GM23338 (cell line): Measurements from ENCODE around the gene CMKLR1. TPM values are rescaled to one million over a fixed set of nuclear protein-coding genes. Genes with fewer than 3 reads are reported as not detected.

Experiments used
- ATAC-seq: fragments of 200-7000 bp; cut with Tn5 transposase; 3 replicates; pipeline ENCODE4 v1.9.1; 2020
- DNase-seq: peaks from one replicate; pipeline ENCODE4 v3.0.0-alpha.2; 2015; ENCODE audit warnings: low spot score
- H2AFZ ChIP-seq: fragments of 200-600 bp; sonication (generic); 2 replicates; pipeline ENCODE4 v1.8.0; 2016; ENCODE audit warnings: antibody characterized with exemption, mild to moderate bottlenecking, moderate library complexity
- H3F3A ChIP-seq: fragments of 200-600 bp; sonication (generic); replicated peaks from 2 replicates; pipeline ENCODE4 v1.8.0; 2017; ENCODE audit warnings: antibody characterized with exemption, mixed run types, low read depth
- H3K27ac ChIP-seq: fragments of 200-600 bp; sonication (generic); 2 replicates; pipeline ENCODE4 v1.6.1; 2016; ENCODE audit warnings: low read depth
- H3K27me3 ChIP-seq: fragments of 200-600 bp; sonication (generic); 2 replicates; pipeline ENCODE4 v1.8.0; 2016; ENCODE audit warnings: mild to moderate bottlenecking, mixed run types, moderate library complexity; ENCODE audit not compliant: insufficient read depth
- H3K36me3 ChIP-seq: fragments of 200-600 bp; sonication (generic); 2 replicates; pipeline ENCODE4 v1.8.0; 2016; ENCODE audit warnings: mild to moderate bottlenecking; ENCODE audit not compliant: insufficient read depth
- H3K4me1 ChIP-seq: fragments of 200-600 bp; sonication (generic); 2 replicates; pipeline ENCODE4 v1.8.0; 2016; ENCODE audit warnings: mild to moderate bottlenecking, moderate library complexity; ENCODE audit not compliant: insufficient read depth
- H3K4me2 ChIP-seq: fragments of 200-600 bp; sonication (generic); 2 replicates; pipeline ENCODE4 v1.7.1; 2017; ENCODE audit warnings: mixed run types
- H3K4me3 ChIP-seq: fragments of 200-600 bp; sonication (generic); 2 replicates; pipeline ENCODE4 v1.6.1; 2016; ENCODE audit warnings: mixed run types
- H3K79me2 ChIP-seq: fragments of 200-600 bp; sonication (generic); replicated peaks from 2 replicates; pipeline ENCODE4 v1.8.0; 2017; ENCODE audit warnings: mild to moderate bottlenecking; ENCODE audit not compliant: insufficient read depth
- H3K9me2 ChIP-seq: fragments of 200-600 bp; sonication (generic); 2 replicates; pipeline ENCODE4 v1.8.0; 2017; ENCODE audit not compliant: insufficient read depth
- H4K20me1 ChIP-seq: fragments of 200-600 bp; sonication (generic); replicated peaks from 2 replicates; pipeline ENCODE4 v1.8.0; 2017; ENCODE audit warnings: mild to moderate bottlenecking; ENCODE audit not compliant: insufficient read depth
- H3K27ac Mint-ChIP-seq: 2 replicates; pipeline ENCODE4 v1.8.0; 2020; ENCODE audit warnings: inconsistent platforms, mild to moderate bottlenecking, moderate library complexity, mixed read lengths
- H3K27me3 Mint-ChIP-seq: 3 replicates; pipeline ENCODE4 v1.8.0; 2022; ENCODE audit warnings: low read depth, mild to moderate bottlenecking, moderate library complexity, mixed read lengths, inconsistent platforms; ENCODE audit not compliant: insufficient read depth, poor library complexity
- H3K36me3 Mint-ChIP-seq: 3 replicates; pipeline ENCODE4 v1.8.0; 2021; ENCODE audit warnings: low read depth, mild to moderate bottlenecking, inconsistent platforms, moderate library complexity, mixed read lengths
- H3K4me1 Mint-ChIP-seq: 3 replicates; pipeline ENCODE4 v1.8.0; 2020; ENCODE audit warnings: mild to moderate bottlenecking, inconsistent platforms, mixed read lengths
- H3K4me3 Mint-ChIP-seq: 3 replicates; pipeline ENCODE4 v1.8.0; 2021; ENCODE audit warnings: moderate library complexity, mild to moderate bottlenecking, inconsistent platforms, mixed read lengths
- H3K9me3 Mint-ChIP-seq: 3 replicates; pipeline ENCODE4 v1.8.0; 2020; ENCODE audit warnings: moderate library complexity, mild to moderate bottlenecking, inconsistent platforms, mixed read lengths
- CREB1 ChIP-seq: fragments of 250-450 bp; sonication (Bioruptor Pico); IDR thresholded peaks from 2 replicates; pipeline ENCODE4 v1.5.0; 2020; ENCODE audit warnings: low read depth, mild to moderate bottlenecking, moderate library complexity
- ETS1 ChIP-seq: IDR thresholded peaks from 2 replicates; pipeline ENCODE4 v1.6.1; 2016; ENCODE audit warnings: antibody characterized with exemption
- EZH2 ChIP-seq: fragments of 200-600 bp; sonication (generic); IDR thresholded peaks from one replicate; pipeline ENCODE4 v1.8.0; 2017; ENCODE audit warnings: antibody characterized with exemption, mild to moderate bottlenecking, low read depth; ENCODE audit not compliant: unreplicated experiment
- EZH2phosphoT487 ChIP-seq: fragments of 200-600 bp; sonication (generic); IDR thresholded peaks from one replicate; pipeline ENCODE4 v1.8.1; 2018; ENCODE audit warnings: antibody characterized with exemption; ENCODE audit not compliant: unreplicated experiment
- STAT1 ChIP-seq: IDR thresholded peaks from one replicate; pipeline ENCODE4 v1.6.1; 2016; ENCODE audit warnings: antibody characterized with exemption; ENCODE audit not compliant: unreplicated experiment
- ZNF331 ChIP-seq: fragments of 250-450 bp; sonication (Bioruptor Pico); IDR thresholded peaks from 2 replicates; pipeline ENCODE4 v1.5.0; 2020; ENCODE audit warnings: low read depth, mild to moderate bottlenecking, moderate library complexity
- ZNF462 ChIP-seq: fragments of 250-450 bp; sonication (Bioruptor Pico); IDR thresholded peaks from 2 replicates; pipeline ENCODE4 v1.5.0; 2020; ENCODE audit warnings: mild to moderate bottlenecking, moderate library complexity
- polyA plus RNA-seq: library from polyadenylated mRNA; unstranded; fragments of >200 nt; fragmentation: Nextera tagmentation; extraction: Ambion mirVana; gene quantifications from 2 replicates; pipeline ENCODE4 v1.2.1, GENCODE V29; 2016
- total RNA-seq: library from RNA; depleted of rRNA; stranded (reverse); fragments of >200 nt; shearing (Covaris generic); gene quantifications from 2 replicates; pipeline ENCODE4 v1.2.3, GENCODE V29; 2014

Gene CMKLR1
- total and polyA plus RNA-seq, 2 experiments from 2014 or later, result 0.40 to 2.6 TPM

- TF ChIP-seq ZNF462 (CRISPR knock-in tag), result no peak
- TF ChIP-seq ZNF331, result no peak
These were observed 29.3 kb downstream of the CMKLR1 start (continued) for GRCh38 chr12:108309674-108310312.

GRCh38 chr12:108308395-108309085, 30.6 kb downstream of the CMKLR1 start:
- Mint-ChIP-seq H3K4me1 (peaks cover 35% of the 10 kb centered on the region), H3K27me3 (no peaks in the 10 kb centered on the region), H3K36me3 (no peaks in the 10 kb centered on the region), H3K4me3 (no peak overlapping the region), H3K9me3 (no peaks in the 10 kb centered on the region), H3K27ac (no peak overlapping the region)
- H3K4me3 ChIP-seq, result no peak overlapping the region
- H3K79me2 ChIP-seq, result no peaks in the 10 kb centered on the region
- DNase-seq (peak; percentile 13), ATAC-seq (no peak)
- H3K4me2 ChIP-seq, result no peak overlapping the region
- no peak overlapping the region for H2AFZ ChIP-seq
- no peaks in the 10 kb centered on the region for H3K9me2 ChIP-seq
- peaks cover 16% of the 10 kb centered on the region; the same call in 1 of the 2 replicates for H3K4me1 ChIP-seq
- no peak overlapping the region for H3K27ac ChIP-seq
- no peaks in the 10 kb centered on the region for H3K27me3 ChIP-seq
- no peaks in the 10 kb centered on the region for H3F3A ChIP-seq
- no peaks in the 10 kb centered on the region for H4K20me1 ChIP-seq
- H3K36me3 ChIP-seq, result no peaks in the 10 kb centered on the region
- TF ChIP-seq EZH2, result no peak
- no peak for TF ChIP-seq ETS1
- TF ChIP-seq EZH2phosphoT487, result no peak
- no peak for TF ChIP-seq ZNF462 (CRISPR knock-in tag)
- no peak for TF ChIP-seq STAT1
- TF ChIP-seq CREB1, result no peak
- no peak for TF ChIP-seq ZNF331
